Mesenchymal stem cell (in vitro differentiated cells and primary cell): ENCODE data around the gene APBA1.

Experiments
- DNase-seq: peaks from one replicate; pipeline ENCODE4 v3.0.0-alpha.2; 2013
- H2AFZ ChIP-seq: one replicate; pipeline ENCODE4 v1.6.1; 2013; ENCODE audit warnings: low read depth, mild to moderate bottlenecking, control low read depth, inconsistent platforms, low read length, moderate library complexity
- H2AK5ac ChIP-seq: 2 replicates; pipeline ENCODE4 v1.6.1; 2013; ENCODE audit warnings: low read length, moderate library complexity, mild to moderate bottlenecking, inconsistent platforms; ENCODE audit not compliant: severe bottlenecking
- H2BK120ac ChIP-seq: one replicate; pipeline ENCODE4 v1.6.1; 2013; ENCODE audit warnings: low read depth, mild to moderate bottlenecking, inconsistent platforms, low read length, moderate library complexity
- H2BK12ac ChIP-seq, 2 experiments: one replicate each; pipeline ENCODE4 v1.6.1; 2013; ENCODE audit warnings: inconsistent platforms in 2 of 2, low read length in 2 of 2, mild to moderate bottlenecking in 2 of 2, moderate library complexity in 2 of 2, control low read depth in 1 of 2
- H2BK15ac ChIP-seq: one replicate; pipeline ENCODE4 v1.6.1; 2013; ENCODE audit warnings: mild to moderate bottlenecking, low read depth, inconsistent platforms; ENCODE audit not compliant: poor library complexity, severe bottlenecking
- H2BK5ac ChIP-seq: 2 replicates; pipeline ENCODE4 v1.6.1; 2013; ENCODE audit warnings: low read depth, mild to moderate bottlenecking, low read length, control low read depth, inconsistent platforms; ENCODE audit not compliant: poor library complexity, severe bottlenecking
- H3K14ac ChIP-seq, 2 experiments: one replicate each; pipeline ENCODE4 v1.6.1; 2013; ENCODE audit warnings: inconsistent platforms in 2 of 2, low read length in 2 of 2, control low read depth in 1 of 2, mild to moderate bottlenecking in 1 of 2, moderate library complexity in 1 of 2
- H3K18ac ChIP-seq, 2 experiments: one replicate each; pipeline ENCODE4 v1.6.1; 2013; ENCODE audit warnings: inconsistent platforms in 2 of 2, low read length in 2 of 2, control low read depth in 1 of 2, low read depth in 1 of 2, mild to moderate bottlenecking in 1 of 2
- H3K23ac ChIP-seq, 2 experiments: one replicate each; pipeline ENCODE4 v1.6.1; 2013; ENCODE audit warnings: inconsistent platforms in 2 of 2, low read length in 2 of 2, mild to moderate bottlenecking in 2 of 2, moderate library complexity in 2 of 2, control low read depth in 1 of 2
- H3K27ac ChIP-seq: 2 replicates; pipeline ENCODE4 v1.5.1; 2013; ENCODE audit warnings: mild to moderate bottlenecking, moderate library complexity, low read length, control low read depth, inconsistent platforms; ENCODE audit not compliant: poor library complexity, severe bottlenecking
- H3K27me3 ChIP-seq, 2 experiments: 2 replicates each; pipeline versions ENCODE4 v1.6.1 to v1.7.0; 2013; ENCODE audit warnings: low read length in 2 of 2, mild to moderate bottlenecking in 2 of 2, moderate library complexity in 2 of 2, control low read depth in 1 of 2, inconsistent platforms in 1 of 2; ENCODE audit not compliant: control insufficient read depth in 1 of 2, insufficient read depth in 1 of 2
- H3K36me3 ChIP-seq, 2 experiments: 2 replicates each; pipeline versions ENCODE4 v1.6.1 to v1.7.0; 2013; ENCODE audit warnings: low read length in 2 of 2, control low read depth in 1 of 2, inconsistent platforms in 1 of 2, low read depth in 1 of 2, mild to moderate bottlenecking in 1 of 2; ENCODE audit not compliant: insufficient read depth in 2 of 2, control insufficient read depth in 1 of 2
- H3K4ac ChIP-seq, 2 experiments: one replicate each; pipeline ENCODE4 v1.6.1; 2013; ENCODE audit warnings: inconsistent platforms in 2 of 2, low read length in 2 of 2, mild to moderate bottlenecking in 2 of 2, moderate library complexity in 2 of 2, control low read depth in 1 of 2, low read depth in 1 of 2
- H3K4me1 ChIP-seq: 2 replicates; pipeline ENCODE4 v1.6.1; 2013; ENCODE audit warnings: low read depth, low read length, control low read depth; ENCODE audit not compliant: control insufficient read depth, insufficient read depth
- H3K4me2 ChIP-seq: 2 replicates; pipeline ENCODE4 v1.6.1; 2013; ENCODE audit warnings: low read length, mild to moderate bottlenecking, inconsistent platforms; ENCODE audit not compliant: poor library complexity, severe bottlenecking
- H3K4me3 ChIP-seq, 2 experiments: 2 replicates each; pipeline versions ENCODE4 v1.5.1 to v1.7.0; 2013; ENCODE audit warnings: low read length in 2 of 2, mild to moderate bottlenecking in 2 of 2, control low read depth in 1 of 2, low read depth in 1 of 2; ENCODE audit not compliant: insufficient read depth in 1 of 2
- H3K79me1 ChIP-seq: replicated peaks from 2 replicates; pipeline ENCODE4 v1.6.1; 2013; ENCODE audit warnings: mild to moderate bottlenecking, control low read depth, low read length, inconsistent platforms; ENCODE audit not compliant: poor library complexity, severe bottlenecking
- H3K9ac ChIP-seq: 2 replicates; pipeline ENCODE4 v1.7.0; 2013; ENCODE audit warnings: mild to moderate bottlenecking, low read length, moderate library complexity
- H3K9me3 ChIP-seq: 2 replicates; pipeline ENCODE4 v1.7.0; 2013; ENCODE audit warnings: mild to moderate bottlenecking, low read length; ENCODE audit not compliant: control insufficient read depth
- H4K8ac ChIP-seq: one replicate; pipeline ENCODE4 v1.6.1; 2013; ENCODE audit warnings: inconsistent platforms, mild to moderate bottlenecking, low read length, moderate library complexity
- H4K91ac ChIP-seq: one replicate; pipeline ENCODE4 v1.6.1; 2013; ENCODE audit warnings: mild to moderate bottlenecking, low read length, inconsistent platforms
- WGBS: methylation state at CpG from one replicate; pipeline ENCODE4 v1.1.7; 2013; ENCODE audit warnings: mixed read lengths; 5-methylcytosine and 5-hydroxymethylcytosine counted together

APBA1 gene

GRCh38 chr9:69516353-69517322 lies 155.5 kb downstream of the APBA1 start:
- Histone ChIP-seq H2BK120ac (no peak overlapping the region), H2BK12ac (no peak overlapping the region), H3K27me3 (no peaks in the 10 kb centered on the region), H3K23ac (no peak overlapping the region), H2AK5ac (no peak overlapping the region), H4K91ac (no peak overlapping the region), H3K4me2 (no peak overlapping the region), H4K8ac (no peak overlapping the region), H3K27ac (no peak overlapping the region), H2AFZ (no peak overlapping the region), H3K79me1 (peaks cover 3% of the 10 kb centered on the region), H2BK5ac (no peak overlapping the region), H3K18ac (no peak overlapping the region), H3K4me1 (no peaks in the 10 kb centered on the region), H3K9me3 (no peaks in the 10 kb centered on the region), H2BK15ac (no peak overlapping the region), H3K36me3 (peaks cover 7 to 15% of the 10 kb centered on the region in 2 experiments), H3K14ac (no peak overlapping the region), H3K9ac (no peak overlapping the region), H3K4me3 (peak overlapping the region in 1 of 2 experiments; percentile 18), H3K4ac (no peak overlapping the region)
- DNase-seq = no peak
- 98% methylated on average over 110 of the region's 111 CpGs for WGBS

GRCh38 chr9:69515810-69516209 lies 156.4 kb downstream of the APBA1 start:
- no peak overlapping the region for H4K8ac ChIP-seq
- no peak overlapping the region for H3K27ac ChIP-seq
- no peak overlapping the region for H3K4ac ChIP-seq
- no peak overlapping the region for H2AK5ac ChIP-seq
- no peaks in the 10 kb centered on the region for H3K79me1 ChIP-seq
- H3K27me3 ChIP-seq = no peaks in the 10 kb centered on the region
- WGBS = 98% methylated on average over 23 of the region's 23 CpGs
- H3K23ac ChIP-seq = no peak overlapping the region
- H3K4me3 ChIP-seq = no peak overlapping the region
- H3K4me2 ChIP-seq = no peak overlapping the region
- no peaks in the 10 kb centered on the region for H3K4me1 ChIP-seq
- no peak overlapping the region for H3K14ac ChIP-seq
- no peak overlapping the region for H2BK120ac ChIP-seq
- no peak overlapping the region for H2AFZ ChIP-seq
- H3K9me3 ChIP-seq = no peaks in the 10 kb centered on the region
- no peak for DNase-seq
- H3K36me3 ChIP-seq = peaks cover 7 to 15% of the 10 kb centered on the region in 2 experiments
- no peak overlapping the region for H2BK12ac ChIP-seq
- H3K9ac ChIP-seq = no peak overlapping the region
- H2BK5ac ChIP-seq = no peak overlapping the region
- H3K18ac ChIP-seq = no peak overlapping the region
- no peak overlapping the region for H4K91ac ChIP-seq
- H2BK15ac ChIP-seq = no peak overlapping the region

GRCh38 chr9:69513141-69513820 lies 158.9 kb downstream of the APBA1 start:
- H2BK120ac ChIP-seq = no peak overlapping the region
- H3K9me3 ChIP-seq = no peaks in the 10 kb centered on the region
- no peaks in the 10 kb centered on the region for H3K4me1 ChIP-seq
- H2BK15ac ChIP-seq = no peak overlapping the region
- no peak for DNase-seq
- H3K4me2 ChIP-seq = no peak overlapping the region
- H3K36me3 ChIP-seq = peaks cover 7 to 15% of the 10 kb centered on the region in 2 experiments
- no peak overlapping the region for H3K27ac ChIP-seq
- H2BK12ac ChIP-seq = no peak overlapping the region
- no peak overlapping the region for H4K91ac ChIP-seq
- no peak overlapping the region for H3K4me3 ChIP-seq
- H3K4ac ChIP-seq = no peak overlapping the region
- no peak overlapping the region for H2BK5ac ChIP-seq
- H2AFZ ChIP-seq = no peak overlapping the region
- WGBS = 44% methylated on average over 1 of the region's 3 CpGs
- H4K8ac ChIP-seq = no peak overlapping the region
- H2AK5ac ChIP-seq = no peak overlapping the region
- H3K23ac ChIP-seq = no peak overlapping the region
- H3K14ac ChIP-seq = no peak overlapping the region
- no peaks in the 10 kb centered on the region for H3K79me1 ChIP-seq
- no peak overlapping the region for H3K18ac ChIP-seq
- no peaks in the 10 kb centered on the region for H3K27me3 ChIP-seq
- H3K9ac ChIP-seq = no peak overlapping the region

GRCh38 chr9:69504058-69504457 lies 168.1 kb downstream of the APBA1 start:
- Histone ChIP-seq H3K27me3 (no peaks in the 10 kb centered on the region), H3K4ac (no peak overlapping the region), H2BK15ac (no peak overlapping the region), H2BK12ac (no peak overlapping the region), H2AK5ac (no peak overlapping the region), H3K9ac (no peak overlapping the region), H3K9me3 (no peaks in the 10 kb centered on the region), H3K18ac (no peak overlapping the region), H3K14ac (no peak overlapping the region), H2AFZ (no peak overlapping the region), H3K4me3 (no peak overlapping the region), H3K79me1 (no peaks in the 10 kb centered on the region), H3K4me1 (no peaks in the 10 kb centered on the region), H4K8ac (no peak overlapping the region), H2BK5ac (no peak overlapping the region), H3K27ac (no peak overlapping the region), H4K91ac (no peak overlapping the region), H2BK120ac (no peak overlapping the region), H3K23ac (no peak overlapping the region), H3K4me2 (no peak overlapping the region), H3K36me3 (no peaks in the 10 kb centered on the region)
- no peak for DNase-seq
- WGBS = no CpG with 5 or more reads among the region's 1 CpG
